HG03060 (cell line): Measurements from ENCODE around the gene VEGFD.

ENCODE experiments used
- ATAC-seq: cut with Tn5 transposase; IDR thresholded peaks from one replicate; pipeline ENCODE4 v1.9.1; 2021; ENCODE audit warnings: low read depth, moderate number of reproducible peaks; ENCODE audit not compliant: unreplicated experiment

The VEGFD gene

DNA sequence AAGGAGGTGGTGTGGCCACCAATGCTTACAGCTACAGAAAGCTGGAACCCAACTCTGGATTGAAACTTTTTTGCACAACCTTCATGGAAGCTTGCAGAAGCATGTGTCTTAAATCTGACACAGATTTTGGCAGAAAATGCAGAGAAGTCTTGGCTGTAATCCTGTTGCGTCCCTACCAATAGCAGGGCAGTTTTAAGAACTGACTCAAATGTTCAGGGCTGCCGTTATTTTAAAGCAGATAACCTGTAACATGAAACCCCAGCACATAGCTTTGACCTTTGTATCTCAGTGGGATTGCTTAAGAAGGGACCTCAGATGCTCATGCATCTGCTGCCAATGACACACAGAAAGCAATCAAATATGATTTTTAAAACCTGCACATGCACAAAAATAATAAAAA, at the start of gene VEGFD:
Gene VEGFD (minus strand): TSS at position 110 of the 400 bp plus-strand sequence. CDS start 467 bp downstream, outside the sequence.
- no peak for ATAC-seq

DNA sequence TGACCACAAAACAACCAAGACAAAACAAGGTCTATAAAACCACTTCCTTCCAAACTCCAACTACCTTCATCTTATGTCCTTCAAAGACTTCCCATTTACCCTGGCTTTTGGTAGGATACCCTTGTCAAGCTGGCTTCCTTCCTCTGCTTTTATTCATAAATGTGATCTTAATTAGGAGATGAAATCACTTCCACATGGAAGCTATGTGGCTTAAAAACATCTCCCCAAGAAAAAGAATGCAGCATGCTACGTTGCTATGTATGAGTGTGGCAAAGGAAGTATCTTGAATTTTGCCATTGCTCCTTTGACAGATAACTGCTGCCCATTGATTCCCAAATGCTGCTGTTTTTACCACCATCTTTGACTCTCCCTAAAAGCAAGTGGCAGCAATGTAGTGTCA, 46.4 kb upstream of the VEGFD start:
- no peak for ATAC-seq

- no peak for ATAC-seq
Measured at GRCh38 chrX:15430076-15430475, 45.9 kb upstream of the VEGFD start.

DNA sequence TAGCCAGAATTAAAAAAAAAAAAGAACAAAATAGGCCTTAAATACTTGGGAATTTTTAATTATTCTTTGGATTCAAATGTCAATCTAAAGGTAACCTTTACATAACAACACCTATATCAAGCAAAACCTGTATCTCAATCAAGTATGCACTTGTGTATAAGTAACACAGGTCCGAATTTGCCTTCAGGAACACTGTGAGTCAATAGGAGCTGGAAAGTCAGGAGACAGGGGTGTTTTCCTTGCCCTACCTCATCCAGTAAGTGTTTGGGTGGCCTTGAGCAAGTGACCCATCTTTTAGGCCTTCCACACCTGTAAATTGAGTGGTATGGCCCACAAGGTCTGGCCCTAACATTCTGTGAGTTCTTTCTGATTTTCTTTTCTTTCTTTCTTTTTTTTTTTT, 40.8 kb upstream of the VEGFD start:
- no peak for ATAC-seq

- no peak for ATAC-seq
Measured at GRCh38 chrX:15418707-15419181, 34.5 kb upstream of the VEGFD start.

GRCh38 chrX:15418041-15418706, 34.0 kb upstream of the VEGFD start:
- ATAC-seq = no peak

DNA sequence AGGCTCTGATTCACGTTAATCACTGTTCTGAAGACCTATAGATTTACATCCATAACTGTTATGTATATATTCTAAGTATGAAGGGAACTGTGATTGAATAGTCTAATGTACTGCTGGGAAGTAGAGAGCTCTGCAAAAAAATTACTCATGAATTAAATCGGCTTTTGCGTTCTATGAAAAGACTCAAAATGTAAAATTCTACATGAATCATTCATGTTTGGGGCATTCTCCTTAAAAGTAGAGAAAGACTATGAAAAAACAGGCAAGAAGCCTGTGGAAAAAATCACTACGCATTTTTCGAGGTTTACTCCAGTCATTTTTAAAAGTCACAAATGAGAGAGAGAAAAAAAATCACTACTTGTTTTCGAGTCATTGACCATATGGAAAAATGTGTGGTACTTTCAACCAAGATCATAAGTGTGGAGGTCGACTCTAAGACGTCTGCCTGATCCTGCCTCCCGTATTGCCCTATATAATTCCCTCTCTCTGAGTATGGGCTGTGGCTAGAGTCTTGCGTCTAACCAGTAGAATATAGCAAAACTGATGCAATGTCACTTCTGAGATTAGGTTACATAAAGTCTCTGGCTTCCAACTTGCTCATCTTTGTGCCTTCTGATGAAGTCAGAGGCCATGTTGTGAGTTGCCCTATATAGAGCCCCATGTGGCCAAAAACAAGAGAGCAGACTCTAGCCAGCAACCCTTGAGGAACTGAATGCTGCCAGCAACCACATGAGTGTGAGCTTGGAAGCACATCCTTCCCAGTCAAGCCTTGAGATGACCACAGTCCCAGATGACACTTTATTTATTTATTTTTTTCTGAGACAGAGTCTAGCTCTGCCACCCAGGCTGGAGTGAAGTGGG, 32.1 kb upstream of the VEGFD start:
- no peak for ATAC-seq

DNA sequence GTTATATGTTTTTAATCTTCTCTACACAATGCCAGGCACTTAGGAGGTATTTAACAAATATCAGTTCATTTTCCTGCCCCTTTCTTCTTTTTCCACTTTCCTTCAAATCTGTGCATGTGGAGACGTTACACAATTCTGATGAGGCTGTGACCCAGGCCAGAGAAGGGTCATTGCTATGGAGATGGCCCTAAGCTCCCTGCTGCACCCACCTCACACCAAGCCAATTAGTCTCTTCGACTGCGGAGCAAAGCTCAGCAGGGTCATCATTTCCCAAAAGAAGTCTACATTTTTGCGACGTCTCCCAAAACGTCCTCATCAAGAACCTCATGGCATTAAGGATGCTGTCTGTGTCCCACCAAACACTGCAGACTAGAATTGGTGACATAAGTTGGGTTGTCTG, 28.9 kb upstream of the VEGFD start:
- no peak for ATAC-seq

DNA sequence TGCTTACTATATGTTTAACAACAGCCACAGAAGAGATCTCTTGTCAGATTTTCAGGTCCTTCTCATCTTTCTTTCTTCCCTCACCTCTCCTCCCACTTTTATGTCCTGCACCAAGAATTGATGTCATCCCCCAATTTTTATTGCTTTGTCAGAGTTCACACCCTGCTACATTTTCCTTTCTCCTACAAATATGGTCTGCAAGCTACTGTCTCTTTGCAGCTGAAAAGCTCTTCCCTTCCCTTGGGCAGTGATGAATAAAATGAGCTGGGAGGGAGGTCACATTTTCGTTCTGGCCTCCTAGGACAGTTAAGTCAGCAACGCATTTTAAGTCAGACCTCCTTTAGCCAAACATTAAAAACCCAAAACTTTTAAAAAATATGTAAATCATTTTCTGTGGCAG, 26.7 kb upstream of the VEGFD start:
- no peak for ATAC-seq

GRCh38 chrX:15410430-15410829, 26.2 kb upstream of the VEGFD start:
- ATAC-seq = no peak

GRCh38 chrX:15405846-15406245, 21.6 kb upstream of the VEGFD start:
- ATAC-seq = no peak

DNA sequence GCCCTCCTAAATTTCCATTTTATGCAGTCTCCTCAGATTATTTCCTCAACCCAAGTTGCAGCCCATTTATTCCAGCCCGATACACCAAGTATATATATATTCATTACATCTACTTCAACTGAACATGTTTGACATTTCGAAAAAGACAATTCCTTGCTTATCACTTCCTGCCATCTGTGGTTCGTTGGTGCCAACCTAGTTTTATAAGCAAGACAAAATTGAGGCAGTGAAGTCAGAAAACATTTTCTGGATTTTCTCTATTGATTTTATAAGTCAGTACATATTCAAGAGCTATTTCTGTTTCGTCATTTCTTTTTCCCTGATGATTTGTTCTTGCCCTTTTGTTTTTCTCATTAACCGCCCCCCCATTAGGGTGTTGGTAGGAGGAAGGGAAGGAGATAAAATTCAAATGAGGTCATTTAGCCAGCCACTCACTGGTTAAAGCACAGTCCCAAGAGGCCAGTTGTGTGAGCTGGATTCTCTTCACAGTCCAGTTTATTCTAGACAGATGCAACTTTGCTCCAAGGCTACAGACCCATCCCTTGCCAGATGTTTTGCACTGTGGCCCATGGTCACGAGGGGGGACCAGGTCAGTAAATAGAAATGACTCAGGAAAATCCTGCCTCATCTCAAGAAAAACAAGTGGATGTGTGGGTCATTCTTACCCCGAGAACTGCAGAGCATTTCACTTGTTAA, 20.3 kb upstream of the VEGFD start:
- ATAC-seq = no peak

DNA sequence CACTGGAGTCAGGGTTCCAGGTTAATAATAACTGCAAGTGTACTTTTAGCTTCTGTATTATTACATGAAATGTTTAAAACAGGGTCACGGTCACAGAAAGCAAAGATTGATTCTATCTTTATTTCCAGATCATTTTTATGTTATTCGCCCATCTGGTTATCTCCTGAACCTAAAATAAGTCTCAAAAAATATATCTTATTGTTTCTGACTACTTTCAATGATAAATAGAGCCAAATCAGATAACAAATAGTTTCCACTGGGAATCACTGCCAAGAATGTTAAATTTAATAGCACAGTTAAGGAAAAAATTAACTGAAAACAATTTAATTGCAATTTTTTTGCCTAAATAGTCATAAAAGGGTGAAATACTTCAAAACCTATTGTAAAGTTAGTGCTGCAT, 17.2 kb upstream of the VEGFD start:
- no peak for ATAC-seq

DNA sequence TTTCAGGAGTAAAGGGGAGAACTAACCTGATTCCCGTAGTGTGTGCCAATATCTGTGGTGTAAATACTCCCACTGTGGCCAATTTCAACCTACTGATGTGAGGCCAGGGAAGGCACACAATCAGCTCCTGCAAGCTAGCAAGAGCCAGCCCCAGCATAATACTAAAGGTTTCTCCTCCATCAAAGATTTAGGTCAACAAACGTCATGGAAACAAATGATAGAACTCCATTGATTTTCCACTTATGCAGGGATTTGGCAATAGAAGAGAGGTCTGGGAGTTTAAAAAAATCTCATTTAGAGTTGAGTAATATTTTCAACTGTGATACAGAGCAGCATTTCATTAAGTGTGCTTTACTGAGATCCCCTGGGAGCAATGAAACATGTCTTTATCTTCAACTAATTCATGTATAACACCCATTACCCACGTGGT, 15.8 kb upstream of the VEGFD start:
- no peak for ATAC-seq

- ATAC-seq = no peak
Measured at GRCh38 chrX:15398874-15399273, 14.7 kb upstream of the VEGFD start.

DNA sequence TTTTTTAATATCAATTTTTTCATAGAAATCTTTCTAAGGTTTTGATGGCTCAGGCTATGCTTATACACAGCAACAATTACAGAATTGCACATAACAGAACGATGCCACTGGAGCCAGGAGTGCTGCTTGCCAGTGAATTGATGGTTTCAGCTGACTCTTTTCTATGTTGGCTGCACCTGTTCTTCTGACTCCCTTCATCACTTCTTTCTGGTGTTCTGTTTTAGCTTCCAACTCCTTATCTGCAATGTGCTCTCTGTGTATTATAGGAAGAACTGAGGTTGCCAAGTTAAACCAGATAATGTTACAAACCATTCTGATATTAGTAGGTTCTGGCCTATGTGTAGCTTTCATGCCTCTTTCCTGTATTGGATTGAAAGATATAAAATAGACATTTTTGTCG, 11.6 kb upstream of the VEGFD start:
- ATAC-seq = no peak

DNA sequence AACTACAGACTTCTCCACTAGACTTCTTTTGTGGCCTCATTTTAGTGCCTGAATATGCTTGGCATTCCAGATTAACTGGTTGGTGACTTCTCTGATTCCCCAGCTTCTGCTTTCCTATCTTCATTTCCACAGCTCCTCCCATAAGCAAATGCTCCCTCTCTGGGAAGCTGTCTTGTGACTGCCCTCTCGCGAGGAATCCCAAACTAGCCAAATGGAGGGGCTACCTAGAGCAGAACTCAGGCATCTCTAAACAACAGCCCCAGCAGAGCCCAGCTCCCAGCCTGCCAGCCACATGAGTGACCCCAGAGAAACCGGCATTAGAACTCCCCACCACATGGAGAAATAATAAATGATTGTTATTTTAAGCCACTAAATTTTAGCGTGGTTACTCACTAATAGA, 7.6 kb upstream of the VEGFD start:
- no peak for ATAC-seq

GRCh38 chrX:15382813-15383212, 1.4 kb downstream of the VEGFD start:
- ATAC-seq = no peak

- ATAC-seq = no peak
Measured at GRCh38 chrX:15376956-15377355, 7.3 kb downstream of the VEGFD start.

- ATAC-seq = no peak
Measured at GRCh38 chrX:15373976-15374375, 10.2 kb downstream of the VEGFD start.
